ENCODE data around the gene CDH13.

GRCh38 chr16:82926500-82926899, 299.7 kb downstream of the CDH13 start:
- TF ChIP-seq GATA2 (IDR thresholded peaks at IDR 0.05; ENCODE audit: low read depth, low read length), result no peak
- TF ChIP-seq GATA3 (IDR thresholded peaks at IDR 0.05; ENCODE audit: low read depth, low read length), result no peak

Data from SH-SY5Y (cell line).